Amniotic epithelial cell (primary cell): ENCODE results near the gene DUSP11.
A peak's percentile ranks its signal among the peaks of the same experiment; 100 is the strongest.
"Not testable (repeated sequence)": the region's sequence is repeated elsewhere in the genome, so short reads cannot be mapped to it uniquely, and the experiment has no call there.

Experiments used
- DNase-seq: peaks from one replicate; pipeline ENCODE4 v3.0.0-alpha.2; 2010; ENCODE audit warnings: low read depth

The DUSP11 gene

GRCh38 chr2:73717695-73718094, 62.2 kb downstream of the DUSP11 start:
- not testable (repeated sequence) for DNase-seq

DNA sequence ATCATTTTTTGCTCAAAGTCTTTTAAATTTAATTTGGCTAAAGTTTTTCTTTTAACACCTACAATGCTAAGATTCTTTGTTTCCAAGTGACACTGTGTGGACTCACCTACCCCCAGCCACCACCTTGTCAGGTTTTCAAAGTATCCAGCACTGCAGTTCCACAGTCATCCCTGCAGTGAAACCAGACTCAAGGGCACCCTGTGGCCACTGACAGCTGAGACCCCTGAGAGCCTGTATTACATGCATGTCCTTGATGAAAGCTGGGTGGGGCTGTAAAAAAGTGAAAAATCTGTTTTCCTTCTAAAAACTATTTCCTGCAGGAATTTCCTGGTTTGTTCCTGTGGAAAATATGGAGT, 62.7 kb downstream of the DUSP11 start:
- DNase-seq: no peak

DNA sequence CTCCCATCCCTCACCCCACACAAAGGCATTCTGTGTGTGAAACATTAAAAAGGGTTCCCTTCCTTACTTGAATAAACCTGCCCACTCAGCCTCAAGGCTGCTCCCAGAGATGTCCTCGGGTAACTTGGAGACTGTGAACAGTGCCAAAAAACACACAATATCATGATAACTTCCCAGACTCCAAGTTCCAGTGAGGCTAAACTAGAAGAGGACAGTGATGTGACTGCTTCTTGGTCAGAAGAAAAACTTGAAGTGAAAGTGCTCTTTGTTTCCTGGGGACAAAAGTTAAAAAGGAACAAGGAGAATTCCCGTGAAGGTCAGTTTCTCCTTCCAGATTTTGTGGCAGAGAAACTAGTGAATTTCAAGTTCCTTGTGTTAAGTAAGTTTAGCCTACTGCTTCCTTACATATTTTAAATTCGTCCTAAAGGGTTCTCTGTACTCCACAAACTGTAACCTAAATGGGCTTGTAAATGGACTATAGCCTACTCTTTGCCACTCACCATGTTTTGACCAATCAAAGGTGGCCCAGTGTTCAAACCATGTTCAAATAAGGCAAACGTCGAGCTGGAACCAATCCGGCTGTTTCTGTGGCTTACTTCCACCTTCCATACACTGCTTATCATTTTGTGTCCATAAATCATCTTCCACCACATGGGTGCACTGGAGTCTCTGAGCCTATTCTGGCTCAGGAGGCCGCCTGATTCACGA, 63.2 kb downstream of the DUSP11 start:
- DNase-seq: peak; percentile 57

DNA sequence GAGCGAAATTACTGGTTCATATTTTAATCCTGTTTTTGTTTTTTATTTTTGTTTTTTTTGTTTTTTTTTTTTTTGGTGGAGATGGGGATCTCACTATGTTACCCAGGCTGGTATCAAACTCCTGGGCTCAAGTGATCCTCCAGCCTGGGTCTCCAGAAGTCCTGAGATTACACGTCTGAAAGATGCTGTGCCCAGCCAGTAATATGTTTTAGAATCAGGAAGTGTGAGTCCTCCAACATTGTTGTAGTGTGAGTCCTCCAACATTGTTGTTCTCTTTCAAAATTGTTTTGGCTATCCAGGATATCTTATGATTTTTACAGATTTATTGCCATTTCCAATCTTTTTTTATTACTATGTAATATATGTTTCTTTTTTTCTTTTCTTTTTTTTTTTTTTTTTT, 65.8 kb downstream of the DUSP11 start:
- no peak for DNase-seq
